PFSK-1 (cell line): Measurements from ENCODE around the gene PPM1H.

Experiments used
- FOXP2 ChIP-seq: optimal IDR thresholded peaks from 2 replicates; pipeline ENCODE3; 2011; ENCODE audit warnings: borderline replicate concordance, control low read depth, inconsistent platforms; ENCODE audit not compliant: insufficient read depth; ENCODE audit errors: extremely low read length, extremely low read depth
- POLR2AphosphoS5 ChIP-seq: IDR thresholded peaks from 2 replicates; pipeline ENCODE4 v1.6.1; 2012; ENCODE audit warnings: low read depth, mild to moderate bottlenecking, control low read depth, low read length, moderate library complexity
- SIN3A ChIP-seq: IDR thresholded peaks from 2 replicates; pipeline ENCODE4 v1.6.1; 2012; ENCODE audit warnings: mild to moderate bottlenecking, low read length, moderate library complexity, borderline replicate concordance; ENCODE audit not compliant: insufficient read depth
- TAF1 ChIP-seq: IDR thresholded peaks from 2 replicates; pipeline ENCODE4 v1.6.1; 2012; ENCODE audit warnings: low read length, control low read depth, borderline replicate concordance; ENCODE audit not compliant: insufficient read depth
- TF ChIP-seq, protein P1 (sequence below), 2 experiments: IDR thresholded peaks; 2 replicates each; pipeline versions ENCODE4 v1.6.1 to v1.8.0; 2011 to 2012; ENCODE audit warnings: low read depth in 2 of 2, low read length in 2 of 2, control low read depth in 1 of 2, inconsistent platforms in 1 of 2, mild to moderate bottlenecking in 1 of 2, moderate library complexity in 1 of 2; ENCODE audit not compliant: insufficient read depth in 1 of 2

The PPM1H gene

DNA sequence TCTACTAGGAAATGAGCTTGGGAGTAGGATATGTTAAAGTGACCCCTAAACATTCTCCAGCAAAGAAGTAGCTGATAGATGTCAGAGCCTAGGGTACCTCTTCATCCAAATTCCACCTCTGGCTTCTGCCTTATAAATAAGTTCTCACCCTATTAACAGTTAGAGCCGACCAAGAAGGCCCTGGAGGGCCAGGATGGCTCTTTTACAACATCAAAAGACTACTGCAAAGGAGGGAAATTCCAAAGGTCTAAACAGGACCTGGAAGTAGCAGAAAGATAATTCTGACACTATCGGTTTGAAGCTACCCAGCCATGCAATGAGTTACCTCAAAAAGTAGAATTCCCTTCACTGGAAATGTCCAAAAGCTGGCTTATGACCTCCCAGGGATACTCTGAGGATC lies 90.0 kb downstream of the PPM1H start:
- no peak for TF ChIP-seq FOXP2
- TF ChIP-seq, protein P1, sequence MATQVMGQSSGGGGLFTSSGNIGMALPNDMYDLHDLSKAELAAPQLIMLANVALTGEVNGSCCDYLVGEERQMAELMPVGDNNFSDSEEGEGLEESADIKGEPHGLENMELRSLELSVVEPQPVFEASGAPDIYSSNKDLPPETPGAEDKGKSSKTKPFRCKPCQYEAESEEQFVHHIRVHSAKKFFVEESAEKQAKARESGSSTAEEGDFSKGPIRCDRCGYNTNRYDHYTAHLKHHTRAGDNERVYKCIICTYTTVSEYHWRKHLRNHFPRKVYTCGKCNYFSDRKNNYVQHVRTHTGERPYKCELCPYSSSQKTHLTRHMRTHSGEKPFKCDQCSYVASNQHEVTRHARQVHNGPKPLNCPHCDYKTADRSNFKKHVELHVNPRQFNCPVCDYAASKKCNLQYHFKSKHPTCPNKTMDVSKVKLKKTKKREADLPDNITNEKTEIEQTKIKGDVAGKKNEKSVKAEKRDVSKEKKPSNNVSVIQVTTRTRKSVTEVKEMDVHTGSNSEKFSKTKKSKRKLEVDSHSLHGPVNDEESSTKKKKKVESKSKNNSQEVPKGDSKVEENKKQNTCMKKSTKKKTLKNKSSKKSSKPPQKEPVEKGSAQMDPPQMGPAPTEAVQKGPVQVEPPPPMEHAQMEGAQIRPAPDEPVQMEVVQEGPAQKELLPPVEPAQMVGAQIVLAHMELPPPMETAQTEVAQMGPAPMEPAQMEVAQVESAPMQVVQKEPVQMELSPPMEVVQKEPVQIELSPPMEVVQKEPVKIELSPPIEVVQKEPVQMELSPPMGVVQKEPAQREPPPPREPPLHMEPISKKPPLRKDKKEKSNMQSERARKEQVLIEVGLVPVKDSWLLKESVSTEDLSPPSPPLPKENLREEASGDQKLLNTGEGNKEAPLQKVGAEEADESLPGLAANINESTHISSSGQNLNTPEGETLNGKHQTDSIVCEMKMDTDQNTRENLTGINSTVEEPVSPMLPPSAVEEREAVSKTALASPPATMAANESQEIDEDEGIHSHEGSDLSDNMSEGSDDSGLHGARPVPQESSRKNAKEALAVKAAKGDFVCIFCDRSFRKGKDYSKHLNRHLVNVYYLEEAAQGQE (IDR thresholded peaks at IDR 0.05; ENCODE audit: insufficient read depth in 1 of 2, low read depth in 2 of 2, low read length in 2 of 2), result no peak
- TF ChIP-seq SIN3A, result no peak
- no peak for TF ChIP-seq TAF1
- no peak for TF ChIP-seq POLR2AphosphoS5

DNA sequence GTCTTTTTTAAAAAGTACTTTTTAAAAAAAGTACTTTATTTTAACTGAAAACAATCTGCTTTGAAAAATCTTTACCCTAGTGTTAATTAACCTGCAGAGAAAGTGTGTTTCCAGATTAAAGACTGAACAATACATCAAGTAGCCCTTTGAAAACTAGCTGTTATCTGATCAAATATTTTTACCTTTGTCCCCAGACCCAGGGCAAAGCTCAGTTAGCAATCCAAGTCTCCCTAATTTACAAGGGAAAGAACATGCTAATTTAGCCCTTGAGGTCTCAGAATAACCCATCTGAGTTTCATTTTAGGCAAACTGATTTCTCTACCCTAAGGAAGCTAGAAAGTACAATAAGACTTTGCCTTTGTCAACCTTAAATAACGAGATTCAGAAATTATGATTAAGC lies 91.2 kb downstream of the PPM1H start:
- TF ChIP-seq POLR2AphosphoS5, result no peak
- no peak for TF ChIP-seq FOXP2
- TF ChIP-seq TAF1, result no peak
- TF ChIP-seq, protein P1 (IDR thresholded peaks at IDR 0.05; ENCODE audit: insufficient read depth in 1 of 2, low read depth in 2 of 2, low read length in 2 of 2), result no peak
- TF ChIP-seq SIN3A, result no peak

DNA sequence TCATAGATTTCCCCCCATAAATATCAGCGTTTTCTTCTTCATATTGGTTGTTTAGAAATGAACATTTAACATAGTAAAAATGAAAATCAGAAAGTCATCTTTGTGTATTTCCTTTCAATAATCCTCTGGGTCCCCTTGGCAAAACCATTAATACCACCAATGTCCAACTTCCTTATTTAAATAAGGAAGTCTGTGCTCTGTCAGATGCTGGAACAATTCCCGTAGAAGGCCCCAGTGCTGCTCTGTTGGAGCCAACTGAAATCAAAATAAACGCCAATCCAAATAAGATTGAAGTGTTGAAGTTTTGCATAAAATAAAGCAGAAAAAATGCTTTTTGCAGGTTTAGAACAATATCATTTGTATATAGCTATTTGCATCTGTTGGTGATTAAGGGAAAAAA lies 93.1 kb downstream of the PPM1H start:
- TF ChIP-seq POLR2AphosphoS5, result no peak
- TF ChIP-seq, protein P1 (IDR thresholded peaks at IDR 0.05; ENCODE audit: insufficient read depth in 1 of 2, low read depth in 2 of 2, low read length in 2 of 2), result no peak
- no peak for TF ChIP-seq FOXP2
- TF ChIP-seq TAF1, result no peak
- TF ChIP-seq SIN3A, result no peak

DNA sequence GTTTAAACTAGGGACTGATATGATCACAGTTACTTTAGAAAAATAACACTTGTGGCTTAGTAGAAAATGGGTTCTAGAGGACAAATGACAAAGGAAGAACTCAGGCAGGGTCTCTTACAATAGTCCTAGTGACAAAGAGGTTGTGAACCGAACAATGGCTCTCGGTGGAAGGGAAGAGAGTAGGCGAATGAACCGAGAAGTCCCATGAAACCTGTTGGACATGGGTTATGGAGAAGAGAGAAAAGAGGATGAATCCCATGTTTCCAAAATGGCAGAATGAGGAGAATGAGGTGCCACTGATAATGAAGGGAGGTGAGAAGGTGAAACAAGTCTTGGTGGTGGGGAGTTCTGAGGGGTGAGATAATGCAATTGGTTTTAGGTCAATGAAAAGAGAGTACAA lies 94.1 kb downstream of the PPM1H start:
- TF ChIP-seq TAF1 (no peak), POLR2AphosphoS5 (no peak), SIN3A (no peak), FOXP2 (no peak)
- TF ChIP-seq, protein P1 (IDR thresholded peaks at IDR 0.05; ENCODE audit: insufficient read depth in 1 of 2, low read depth in 2 of 2, low read length in 2 of 2), result no peak
